WTC11 (cell line): ENCODE results near the gene RASA4B. TPM values are rescaled to one million over a fixed set of nuclear protein-coding genes. Genes with fewer than 3 reads are reported as not detected.

Experiments used
- ATAC-seq: fragments of 200-7000 bp; cut with Tn5 transposase; 2 replicates; pipeline ENCODE4 v1.10.0; 2021; ENCODE audit warnings: mild to moderate bottlenecking, moderate library complexity
- CTCF ChIA-PET: fragments of 300-600 bp; sonication (Branson Sonifier 250); formaldehyde crosslinking; loops from one replicate; lab custom pipeline; 2021; ENCODE audit warnings: antibody characterized with exemption; lab: Charles Lee
- POLR2A ChIA-PET: fragments of 350-600 bp; sonication (Branson Sonifier 250); formaldehyde crosslinking; loops from one replicate; lab custom pipeline; 2021; ENCODE audit warnings: antibody characterized with exemption; lab: Charles Lee
- DNase-seq: peaks from one replicate; pipeline ENCODE4 v3.0.0; 2021; ENCODE audit warnings: low spot score
- H3K27ac Mint-ChIP-seq: 2 replicates; pipeline ENCODE4 v1.8.0; 2021; ENCODE audit warnings: mixed read lengths
- H3K27me3 Mint-ChIP-seq: 2 replicates; pipeline ENCODE4 v1.8.0; 2021; ENCODE audit warnings: low read depth, mild to moderate bottlenecking, moderate library complexity, mixed read lengths
- H3K36me3 Mint-ChIP-seq: 2 replicates; pipeline ENCODE4 v1.8.0; 2021; ENCODE audit warnings: mixed read lengths
- H3K4me1 Mint-ChIP-seq: 2 replicates; pipeline ENCODE4 v1.8.0; 2022; ENCODE audit warnings: mixed read lengths
- H3K4me3 Mint-ChIP-seq: 2 replicates; pipeline ENCODE4 v1.8.0; 2021; ENCODE audit warnings: mild to moderate bottlenecking, moderate library complexity, mixed read lengths
- H3K9me3 Mint-ChIP-seq: 2 replicates; pipeline ENCODE4 v1.8.0; 2021; ENCODE audit warnings: mixed read lengths
- AR ChIP-seq: fragments of 250-450 bp; sonication (Bioruptor Pico); IDR thresholded peaks from 2 replicates; pipeline ENCODE4 v1.9.0; 2021; ENCODE audit warnings: mild to moderate bottlenecking
- CREB1 ChIP-seq: sonication (generic); formaldehyde crosslinking; IDR thresholded peaks from 2 replicates; pipeline ENCODE4 v1.8.0; 2023; ENCODE audit warnings: mild to moderate bottlenecking, missing genetic modification reagents
- E2F5 ChIP-seq: sonication (generic); formaldehyde crosslinking; IDR thresholded peaks from 2 replicates; pipeline ENCODE4 v1.8.1; 2022; ENCODE audit warnings: mild to moderate bottlenecking, moderate library complexity, missing genetic modification reagents
- ETV6 ChIP-seq: sonication (generic); formaldehyde crosslinking; IDR thresholded peaks from 2 replicates; pipeline ENCODE4 v1.8.1; 2022; ENCODE audit warnings: mild to moderate bottlenecking, missing genetic modification reagents
- FOXJ3 ChIP-seq: sonication (generic); formaldehyde crosslinking; IDR thresholded peaks from 2 replicates; pipeline ENCODE4 v1.9.0; 2021; ENCODE audit warnings: missing genetic modification reagents, mild to moderate bottlenecking, borderline replicate concordance
- FOXK1 ChIP-seq: sonication (generic); formaldehyde crosslinking; IDR thresholded peaks from 2 replicates; pipeline ENCODE4 v1.8.0; 2022; ENCODE audit warnings: mild to moderate bottlenecking, moderate library complexity, missing genetic modification reagents
- GRHL2 ChIP-seq: fragments of 250-450 bp; sonication (Bioruptor Pico); IDR thresholded peaks from 2 replicates; pipeline ENCODE4 v1.8.0; 2022; ENCODE audit warnings: mild to moderate bottlenecking, moderate library complexity; ENCODE audit not compliant: insufficient replicate concordance, severe bottlenecking
- HMGA2 ChIP-seq: fragments of 250-450 bp; sonication (Bioruptor Pico); IDR thresholded peaks from 2 replicates; pipeline ENCODE4 v1.4.0; 2021; ENCODE audit warnings: mild to moderate bottlenecking, moderate library complexity
- IRF1 ChIP-seq: sonication (generic); formaldehyde crosslinking; IDR thresholded peaks from 2 replicates; pipeline ENCODE4 v1.8.0; 2023; ENCODE audit warnings: missing genetic modification reagents
- IRF2 ChIP-seq: sonication (generic); formaldehyde crosslinking; IDR thresholded peaks from 2 replicates; pipeline ENCODE4 v1.8.0; 2022; ENCODE audit warnings: low read depth, missing genetic modification reagents, borderline replicate concordance
- JAZF1 ChIP-seq: fragments of 250-450 bp; sonication (Bioruptor Pico); IDR thresholded peaks from 2 replicates; pipeline ENCODE4 v1.9.0; 2021; ENCODE audit warnings: moderate library complexity, mild to moderate bottlenecking, inconsistent platforms
- MXD4 ChIP-seq: fragments of 250-450 bp; sonication (Bioruptor Pico); IDR thresholded peaks from 2 replicates; pipeline ENCODE4 v1.8.0; 2021; ENCODE audit warnings: mild to moderate bottlenecking, moderate library complexity, borderline replicate concordance
- MYBL2 ChIP-seq: sonication (generic); formaldehyde crosslinking; IDR thresholded peaks from 2 replicates; pipeline ENCODE4 v1.8.1; 2023; ENCODE audit warnings: mild to moderate bottlenecking, moderate library complexity, missing genetic modification reagents
- NFYB ChIP-seq: sonication (generic); formaldehyde crosslinking; conservative IDR thresholded peaks from 2 replicates; pipeline ENCODE4 v1.8.0; 2022; ENCODE audit warnings: low read depth, missing genetic modification reagents
- PRRX2 ChIP-seq: fragments of 250-450 bp; sonication (Bioruptor Pico); IDR thresholded peaks from 2 replicates; pipeline ENCODE4 v1.8.0; 2021; ENCODE audit warnings: mild to moderate bottlenecking
- RORB ChIP-seq: fragments of 250-450 bp; sonication (Bioruptor Pico); IDR thresholded peaks from 2 replicates; pipeline ENCODE4 v1.9.0; 2021; ENCODE audit warnings: mild to moderate bottlenecking
- SMAD4 ChIP-seq: sonication (generic); formaldehyde crosslinking; IDR thresholded peaks from 2 replicates; pipeline ENCODE4 v1.8.0; 2022; ENCODE audit warnings: mild to moderate bottlenecking, missing genetic modification reagents
- TCF7 ChIP-seq: sonication (generic); formaldehyde crosslinking; IDR thresholded peaks from 2 replicates; pipeline ENCODE4 v1.8.0; 2022; ENCODE audit warnings: mild to moderate bottlenecking, low read depth, missing genetic modification reagents, moderate library complexity
- TP53 ChIP-seq: sonication (generic); formaldehyde crosslinking; IDR thresholded peaks from 2 replicates; pipeline ENCODE4 v1.8.1; 2023; ENCODE audit warnings: mild to moderate bottlenecking, missing genetic modification reagents
- ZBTB21 ChIP-seq: sonication (generic); formaldehyde crosslinking; IDR thresholded peaks from 2 replicates; pipeline ENCODE4 v1.8.1; 2023; ENCODE audit warnings: mild to moderate bottlenecking, missing genetic modification reagents, borderline replicate concordance
- ZNF219 ChIP-seq: sonication (generic); formaldehyde crosslinking; IDR thresholded peaks from 2 replicates; pipeline ENCODE4 v1.8.0; 2023; ENCODE audit warnings: missing genetic modification reagents, mild to moderate bottlenecking, borderline replicate concordance
- ZNF232 ChIP-seq: sonication (generic); formaldehyde crosslinking; IDR thresholded peaks from 2 replicates; pipeline ENCODE4 v1.8.0; 2022; ENCODE audit warnings: mild to moderate bottlenecking, missing genetic modification reagents
- ZNF396 ChIP-seq: fragments of 250-450 bp; sonication (Bioruptor Pico); IDR thresholded peaks from 2 replicates; pipeline ENCODE4 v1.8.0; 2021; ENCODE audit warnings: mild to moderate bottlenecking, moderate library complexity, borderline replicate concordance
- ZNF532 ChIP-seq: fragments of 250-450 bp; sonication (Bioruptor Pico); IDR thresholded peaks from 2 replicates; pipeline ENCODE4 v1.9.0; 2021; ENCODE audit warnings: mild to moderate bottlenecking, borderline replicate concordance
- total RNA-seq: library from RNA; stranded (reverse); gene quantifications from 3 replicates; pipeline ENCODE4 v1.2.3, GENCODE V29; 2021
- TF ChIP-seq, protein P1 (sequence below): sonication (generic); formaldehyde crosslinking; conservative IDR thresholded peaks from 2 replicates; pipeline ENCODE4 v1.8.1; 2022; ENCODE audit warnings: mild to moderate bottlenecking, missing genetic modification reagents
- TF ChIP-seq, protein P2 (sequence below): sonication (generic); formaldehyde crosslinking; IDR thresholded peaks from 2 replicates; pipeline ENCODE4 v1.8.1; 2022; ENCODE audit warnings: missing genetic modification reagents, borderline replicate concordance

RASA4B gene
- total RNA-seq, 1 experiment from 2014 or later = 3.9 TPM

DNA sequence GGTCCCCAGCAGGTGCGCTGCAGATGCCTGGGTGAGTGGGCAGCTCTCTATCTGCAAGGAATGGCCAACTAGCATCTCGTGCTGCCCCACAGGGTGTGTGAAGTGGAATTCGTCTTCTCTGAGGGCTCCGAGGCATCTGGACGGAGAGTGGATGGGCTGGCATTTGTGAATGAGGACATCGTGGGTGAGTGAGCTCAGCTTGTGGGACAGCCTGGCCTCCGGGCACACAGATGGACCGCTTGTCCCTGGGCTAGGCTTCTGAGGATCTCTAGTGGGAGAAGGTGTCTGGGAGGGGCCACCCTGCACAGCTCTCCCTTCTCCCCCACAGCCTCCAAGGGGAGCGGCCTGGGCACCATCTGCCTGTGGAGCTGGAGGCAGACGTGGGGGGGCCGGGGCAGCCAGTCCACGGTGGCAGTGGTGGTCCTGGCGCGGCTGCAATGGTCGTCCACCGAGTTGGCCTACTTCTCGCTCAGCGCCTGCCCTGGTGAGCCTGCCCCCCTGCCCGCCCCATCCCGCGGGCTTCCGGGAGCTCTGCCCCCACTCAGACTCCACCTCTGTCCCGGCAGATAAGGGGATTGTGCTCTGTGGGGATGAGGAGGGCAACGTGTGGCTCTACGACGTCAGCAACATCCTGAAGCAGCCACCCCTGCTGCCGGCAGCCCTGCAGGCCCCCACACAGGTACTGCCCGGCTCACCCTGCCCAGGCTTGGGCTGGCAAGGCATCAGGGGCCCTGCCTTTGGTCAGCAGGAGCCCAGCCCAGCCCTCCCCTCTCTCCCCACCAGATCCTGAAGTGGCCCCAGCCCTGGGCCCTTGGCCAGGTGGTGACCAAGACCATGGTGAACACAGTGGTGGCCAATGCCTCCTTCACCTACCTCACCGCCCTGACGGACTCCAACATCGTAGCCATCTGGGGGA, 45.2 kb downstream of the RASA4B start:
- Mint-ChIP-seq H3K4me1 (no peaks in the 10 kb centered on the region), H3K4me3 (no peak overlapping the region), H3K9me3 (no peaks in the 10 kb centered on the region), H3K27ac (peak overlapping the region; percentile 60; the same call in 1 of the 2 replicates), H3K36me3 (peaks cover 3% of the 10 kb centered on the region; the same call in 1 of the 2 replicates), H3K27me3 (no peaks in the 10 kb centered on the region)
- POLR2A ChIA-PET = no interaction called here
- TF ChIP-seq SMAD4 (CRISPR knock-in tag) (no peak), AR (CRISPR knock-in tag) (no peak), RORB (no peak), ETV6 (CRISPR knock-in tag) (no peak), FOXJ3 (no peak), HMGA2 (CRISPR knock-in tag) (no peak), CREB1 (CRISPR knock-in tag) (no peak), ZNF232 (CRISPR knock-in tag) (no peak), GRHL2 (no peak), TCF7 (CRISPR knock-in tag) (no peak), JAZF1 (CRISPR knock-in tag) (no peak)
- DNase-seq = no peak
- no peak for ATAC-seq
- CTCF ChIA-PET = no interaction called here

DNA sequence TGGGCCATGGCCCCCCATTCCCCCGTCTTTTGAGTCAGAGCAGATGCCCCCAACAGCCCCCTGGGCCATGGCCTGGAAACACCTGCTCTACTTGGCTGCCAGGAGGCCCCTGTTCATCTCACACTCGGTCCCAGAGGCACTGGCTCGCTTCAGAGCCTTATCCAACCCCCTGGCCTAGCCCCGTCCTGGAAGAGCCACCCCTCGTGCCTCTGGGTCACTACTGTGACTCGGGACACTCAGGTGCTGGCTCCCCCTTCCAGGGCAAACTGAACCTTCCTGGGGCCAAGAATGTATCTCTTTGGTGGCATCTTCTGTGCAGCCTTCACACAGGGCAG, 45.8 kb downstream of the RASA4B start:
- no peak for ATAC-seq
- Mint-ChIP-seq H3K9me3 (no peaks in the 10 kb centered on the region), H3K4me3 (no peak overlapping the region), H3K4me1 (no peaks in the 10 kb centered on the region), H3K27me3 (no peaks in the 10 kb centered on the region), H3K27ac (no peak overlapping the region), H3K36me3 (peaks cover 3% of the 10 kb centered on the region; the same call in 1 of the 2 replicates)
- DNase-seq = no peak
- TF ChIP-seq MYBL2 (CRISPR knock-in tag) (no peak), ZNF219 (CRISPR knock-in tag) (no peak), ZNF396 (no peak), PRRX2 (no peak), JAZF1 (CRISPR knock-in tag) (no peak), FOXK1 (CRISPR knock-in tag) (no peak), IRF1 (CRISPR knock-in tag) (no peak), TP53 (no peak), ZBTB21 (CRISPR knock-in tag) (no peak), E2F5 (CRISPR knock-in tag) (no peak), SMAD4 (CRISPR knock-in tag) (no peak), MXD4 (CRISPR knock-in tag) (no peak), CREB1 (CRISPR knock-in tag) (no peak), NFYB (no peak), IRF2 (CRISPR knock-in tag) (no peak), ZNF532 (CRISPR knock-in tag) (no peak)
- TF ChIP-seq, protein P1, sequence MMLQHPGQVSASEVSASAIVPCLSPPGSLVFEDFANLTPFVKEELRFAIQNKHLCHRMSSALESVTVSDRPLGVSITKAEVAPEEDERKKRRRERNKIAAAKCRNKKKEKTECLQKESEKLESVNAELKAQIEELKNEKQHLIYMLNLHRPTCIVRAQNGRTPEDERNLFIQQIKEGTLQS = no peak
- TF ChIP-seq, protein P2, sequence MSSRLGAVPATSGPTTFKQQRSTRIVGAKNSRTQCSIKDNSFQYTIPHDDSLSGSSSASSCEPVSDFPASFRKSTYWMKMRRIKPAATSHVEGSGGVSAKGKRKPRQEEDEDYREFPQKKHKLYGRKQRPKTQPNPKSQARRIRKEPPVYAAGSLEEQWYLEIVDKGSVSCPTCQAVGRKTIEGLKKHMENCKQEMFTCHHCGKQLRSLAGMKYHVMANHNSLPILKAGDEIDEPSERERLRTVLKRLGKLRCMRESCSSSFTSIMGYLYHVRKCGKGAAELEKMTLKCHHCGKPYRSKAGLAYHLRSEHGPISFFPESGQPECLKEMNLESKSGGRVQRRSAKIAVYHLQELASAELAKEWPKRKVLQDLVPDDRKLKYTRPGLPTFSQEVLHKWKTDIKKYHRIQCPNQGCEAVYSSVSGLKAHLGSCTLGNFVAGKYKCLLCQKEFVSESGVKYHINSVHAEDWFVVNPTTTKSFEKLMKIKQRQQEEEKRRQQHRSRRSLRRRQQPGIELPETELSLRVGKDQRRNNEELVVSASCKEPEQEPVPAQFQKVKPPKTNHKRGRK (CRISPR knock-in tag) = no peak
- ChIA-PET CTCF (no interaction called here), POLR2A (no interaction called here)
